NCI-H524 (cell line): Measurements from ENCODE around the gene PHF12.
A peak's percentile ranks its signal among the peaks of the same experiment; 100 is the strongest.

ENCODE experiments used
- DNase-seq, 2 experiments: peaks; one replicate each; lab custom pipeline; 2025; lab: John Stamatoyannopoulos, UW

PHF12 gene

GRCh38 chr17:28975031-28975430, 23.7 kb upstream of the PHF12 start:
- no peak for DNase-seq

DNA sequence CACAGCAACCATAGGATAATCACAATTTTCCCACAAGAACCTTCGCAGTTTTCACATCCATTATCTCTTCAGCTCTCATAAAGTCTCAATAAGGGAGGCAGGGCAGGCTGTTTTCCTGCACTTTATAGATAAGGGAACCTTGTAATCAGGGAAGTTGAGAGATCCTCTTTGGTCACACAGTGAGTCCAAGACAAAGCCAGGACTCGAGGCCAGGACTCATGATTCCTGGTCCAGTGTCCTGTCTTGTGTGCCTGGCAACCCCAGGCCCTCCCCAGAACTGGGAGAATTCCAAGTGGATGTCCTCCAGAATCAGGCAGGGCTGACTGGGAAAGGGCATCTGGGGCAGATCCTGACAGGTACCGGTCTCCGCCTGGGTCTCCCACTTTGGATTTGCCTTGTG, 23.1 kb upstream of the PHF12 start:
- DNase-seq = no peak

DNA sequence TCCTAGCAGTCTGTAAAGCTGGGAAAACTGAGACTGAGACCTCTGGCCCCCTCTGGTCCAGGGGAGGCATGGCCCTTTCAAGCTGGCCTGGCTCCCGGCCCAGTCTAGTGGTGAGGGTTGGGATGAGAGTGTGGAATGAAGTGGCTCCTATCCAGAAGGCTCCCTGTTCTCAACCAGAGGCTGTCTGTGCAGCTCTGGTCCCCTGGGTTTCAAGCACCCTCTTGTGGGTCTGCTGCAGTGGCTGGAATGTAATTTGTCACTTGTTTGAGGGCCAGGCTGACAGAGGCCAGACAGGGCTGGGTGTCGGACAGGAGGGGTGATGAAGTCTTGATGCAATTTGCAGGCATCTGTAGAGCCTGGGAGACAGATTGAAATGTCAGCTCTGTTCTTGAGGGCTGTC, 22.1 kb upstream of the PHF12 start:
- DNase-seq = peak; percentile 93 to 97

GRCh38 chr17:28972437-28972836, 21.1 kb upstream of the PHF12 start:
- DNase-seq = peak; percentile 97 to 99

DNA sequence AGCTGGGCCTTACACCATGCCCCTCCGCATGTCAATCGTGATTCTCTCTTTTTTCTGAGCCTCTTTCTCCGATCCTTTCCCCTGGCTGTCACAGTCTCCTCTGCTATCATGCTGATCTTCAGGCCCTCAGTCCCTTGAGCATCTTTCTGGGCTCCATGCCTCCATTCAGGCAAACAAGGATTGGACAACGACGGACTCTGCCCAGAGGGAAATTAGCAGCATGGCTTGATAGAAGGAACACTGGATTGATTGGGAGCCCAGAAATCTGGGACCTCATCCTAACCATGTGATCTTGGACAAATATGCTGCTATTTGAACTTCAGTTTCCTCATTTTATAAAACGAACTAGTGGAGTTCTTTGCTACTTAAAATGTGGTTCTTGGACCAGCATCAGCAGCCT, 19.6 kb upstream of the PHF12 start:
- DNase-seq = no peak

GRCh38 chr17:28969706-28970393, 18.5 kb upstream of the PHF12 start:
- no peak for DNase-seq

DNA sequence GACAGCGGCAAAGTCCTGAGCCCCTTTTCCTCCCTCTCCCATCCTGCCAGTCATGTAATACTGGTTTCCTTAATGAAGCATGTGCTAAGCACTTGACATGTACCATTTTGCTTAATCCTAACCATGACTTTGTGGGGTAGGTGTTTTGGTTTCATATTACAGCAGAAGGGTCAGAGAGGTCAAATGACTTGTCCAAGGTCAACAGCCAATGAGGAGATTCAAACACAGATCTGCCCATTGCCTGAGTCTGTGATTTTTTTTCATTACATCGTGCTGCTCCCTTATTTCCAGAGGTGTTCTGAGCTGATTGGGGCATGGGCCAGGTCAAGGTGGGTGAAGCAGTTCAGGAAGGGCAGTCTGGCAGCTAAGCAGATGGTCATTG, 17.6 kb upstream of the PHF12 start:
- DNase-seq = no peak

DNA sequence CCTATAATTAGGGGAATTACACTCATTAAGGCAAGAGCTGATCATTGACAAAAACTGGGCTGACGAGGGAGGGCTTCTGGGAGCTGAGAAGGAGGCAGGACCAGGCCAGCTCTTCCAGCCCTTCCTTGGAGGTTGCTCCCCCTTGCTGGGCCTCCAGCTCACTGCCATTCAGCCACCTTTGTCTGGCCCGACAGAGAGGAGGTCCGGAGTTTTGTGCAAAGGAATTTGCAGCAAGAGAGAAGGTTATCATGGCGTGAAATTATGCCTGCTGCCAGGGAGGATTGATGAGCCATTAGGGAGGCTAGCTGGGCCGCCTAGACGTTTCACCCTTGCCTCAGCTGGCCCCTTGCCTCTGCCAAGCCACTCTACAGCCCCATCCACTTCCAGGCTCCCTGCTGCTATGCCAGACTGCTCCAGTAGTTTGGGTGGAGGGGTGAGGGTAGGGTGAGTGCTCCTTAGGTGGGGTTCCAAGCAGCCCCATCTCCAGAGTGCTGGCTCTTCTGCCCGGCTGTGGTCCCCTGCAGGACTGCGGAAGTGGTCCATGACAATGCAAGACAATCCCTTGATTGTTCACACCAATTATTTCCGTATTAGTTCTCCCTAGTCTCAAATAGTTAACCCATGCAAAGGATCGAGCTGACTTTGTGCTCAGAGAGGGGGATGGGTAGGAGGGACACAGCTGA, 17.1 kb upstream of the PHF12 start:
- DNase-seq = peak in 1 of 2 experiments; percentile 37

DNA sequence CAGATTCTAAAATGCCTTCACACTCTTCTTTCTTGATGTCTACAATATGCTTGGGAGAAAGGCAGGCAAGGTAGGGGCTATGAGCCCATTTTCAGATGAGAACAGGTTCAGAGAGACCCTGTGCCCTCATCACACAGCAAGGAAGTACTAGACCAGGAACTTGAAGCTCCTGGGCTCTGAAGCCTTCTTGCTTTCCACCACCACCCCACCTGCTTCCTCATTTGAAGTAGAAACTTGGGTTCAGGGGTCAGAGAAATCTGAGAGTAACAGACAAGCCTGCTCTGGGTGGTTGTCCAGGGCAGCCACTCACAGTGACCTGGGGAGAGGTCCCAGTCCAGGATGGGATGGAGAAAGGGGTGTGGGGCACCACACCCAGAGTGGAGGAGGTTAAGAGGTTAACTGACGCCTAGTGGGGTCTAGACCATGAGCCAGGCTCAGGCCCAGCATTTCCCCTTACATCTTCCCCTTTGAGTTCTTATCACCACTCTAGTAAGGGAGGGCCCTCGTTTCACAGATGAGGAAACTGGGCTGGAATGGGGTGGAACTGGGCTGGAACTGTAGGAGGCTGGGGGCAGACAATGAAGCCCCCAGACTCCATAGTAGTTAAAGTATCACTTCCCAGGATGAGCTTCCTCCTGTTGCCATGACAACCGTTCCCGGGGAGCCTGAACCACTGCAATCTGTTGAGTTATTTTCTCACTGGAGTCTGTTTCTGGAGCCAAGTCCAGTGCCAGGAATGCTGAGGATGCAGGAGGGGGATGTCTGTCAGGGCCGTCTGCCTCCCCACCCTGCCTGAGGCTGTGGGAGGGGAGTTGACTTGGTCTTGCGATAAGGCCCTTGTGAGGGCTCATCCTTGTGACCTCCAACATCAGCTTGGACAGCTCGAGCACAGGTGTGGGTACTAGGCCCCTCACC, 16.2 kb upstream of the PHF12 start:
- peak; percentile 64 to 77 for DNase-seq

- no peak for DNase-seq
Measured at GRCh38 chr17:28963841-28964240, 12.5 kb upstream of the PHF12 start.

- DNase-seq = no peak
Measured at GRCh38 chr17:28963055-28963611, 11.8 kb upstream of the PHF12 start.

GRCh38 chr17:28961391-28961790, 10.1 kb upstream of the PHF12 start:
- no peak for DNase-seq

DNA sequence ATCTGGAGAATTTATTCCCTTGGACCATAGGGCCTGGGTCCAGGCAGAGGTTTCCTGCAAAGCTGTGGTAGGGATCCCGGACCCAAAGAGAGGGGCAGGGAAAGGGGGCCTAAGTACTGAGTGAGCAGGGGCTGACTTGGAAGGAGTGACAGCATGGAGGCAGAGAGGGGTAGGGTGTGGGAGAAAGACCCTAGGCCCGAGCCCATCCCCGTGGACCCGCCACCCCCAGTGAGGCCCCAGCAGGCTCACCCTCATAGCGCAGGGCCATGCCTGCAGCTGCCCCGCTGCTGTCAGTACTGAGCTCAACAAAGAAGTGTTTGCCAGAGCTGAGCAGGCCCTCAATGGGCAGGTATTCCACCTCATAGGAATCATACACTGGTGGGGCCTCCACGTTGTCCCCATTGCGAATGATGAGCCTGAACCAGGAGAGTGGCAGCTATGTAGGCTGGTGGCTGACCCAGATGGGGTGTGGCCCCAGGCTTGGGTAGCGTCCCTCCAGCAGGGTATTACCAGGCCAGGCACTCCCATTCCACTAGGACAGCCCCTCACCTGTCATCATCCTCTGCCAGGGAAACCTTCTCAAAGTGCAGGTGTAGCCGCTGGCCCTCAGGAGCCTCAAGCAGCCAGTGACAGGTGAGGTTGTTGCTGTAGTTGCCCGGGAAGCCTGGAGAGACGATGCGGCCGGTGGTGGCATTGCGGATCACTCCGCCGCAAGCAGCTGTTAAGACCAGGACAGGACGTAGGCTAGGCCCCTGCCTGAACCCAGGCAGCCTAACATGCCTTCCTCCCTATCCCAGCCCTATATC, 9.1 kb upstream of the PHF12 start:
- DNase-seq = no peak

- no peak for DNase-seq
Measured at GRCh38 chr17:28959471-28959871, 8.2 kb upstream of the PHF12 start.

DNA sequence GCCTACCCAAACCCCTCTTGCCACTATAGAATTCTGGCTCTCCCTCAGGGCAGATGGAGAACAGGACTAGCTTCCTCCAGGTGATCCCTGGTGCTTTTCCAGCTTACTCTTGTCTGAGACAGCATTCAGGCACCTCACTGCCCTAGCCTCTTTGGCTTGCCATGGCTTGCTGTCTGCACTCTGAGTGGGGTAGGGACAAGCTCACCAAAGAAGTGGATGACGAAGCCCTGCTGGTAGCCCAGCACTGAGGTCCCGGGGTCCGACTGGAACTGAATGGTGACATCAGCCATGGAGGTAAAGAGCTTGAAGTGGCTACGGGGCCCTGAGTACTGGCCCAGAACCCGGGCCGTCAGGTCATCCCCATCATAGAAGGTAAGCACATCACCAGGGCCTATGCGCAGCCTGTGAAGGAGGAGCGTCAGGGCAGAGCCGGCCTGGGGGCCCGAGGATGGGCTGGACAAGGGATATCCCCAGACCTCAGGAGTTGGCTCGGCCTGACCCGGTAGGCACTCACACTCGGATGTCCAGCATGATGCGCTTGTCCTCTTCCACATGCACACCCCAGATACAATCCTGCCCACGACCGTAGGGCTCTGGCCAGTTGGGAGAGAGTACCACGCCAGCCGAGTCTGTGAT, 7.6 kb upstream of the PHF12 start:
- no peak for DNase-seq

GRCh38 chr17:28957992-28958355, 6.7 kb upstream of the PHF12 start:
- no peak for DNase-seq

DNA sequence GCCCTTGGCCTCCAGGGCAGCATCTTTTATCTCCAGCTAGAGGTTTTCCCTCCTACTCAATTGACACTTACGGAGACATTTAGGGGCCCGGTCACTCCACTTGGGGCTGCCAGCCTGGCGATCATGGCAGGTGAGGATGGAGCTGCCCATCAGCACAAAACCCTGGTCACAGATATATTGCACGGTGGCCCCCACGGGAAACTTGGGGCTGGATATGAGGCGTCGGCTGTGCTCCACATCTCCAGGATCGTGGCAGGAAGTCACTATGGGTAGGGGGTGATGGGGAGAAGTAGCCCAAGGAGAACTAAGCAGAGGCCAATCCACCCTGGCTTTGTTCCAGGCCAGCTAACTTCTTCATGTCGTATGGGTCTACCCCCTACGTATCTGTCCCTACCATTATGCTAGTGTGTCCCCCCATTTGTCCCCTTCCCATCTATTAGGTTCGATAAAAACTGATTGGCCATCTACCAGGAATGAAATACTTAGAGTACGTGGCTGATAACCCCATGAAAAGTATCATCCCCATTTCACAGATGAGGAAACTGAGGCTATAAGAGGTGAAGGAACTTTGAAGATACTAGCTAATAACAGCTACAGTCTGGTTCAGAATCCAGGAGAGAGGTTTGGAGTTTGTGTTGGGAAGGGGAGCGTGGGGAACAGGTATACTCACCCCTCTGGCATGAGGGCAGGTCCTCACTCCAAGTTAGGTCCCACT, 6.1 kb upstream of the PHF12 start:
- DNase-seq = no peak

DNA sequence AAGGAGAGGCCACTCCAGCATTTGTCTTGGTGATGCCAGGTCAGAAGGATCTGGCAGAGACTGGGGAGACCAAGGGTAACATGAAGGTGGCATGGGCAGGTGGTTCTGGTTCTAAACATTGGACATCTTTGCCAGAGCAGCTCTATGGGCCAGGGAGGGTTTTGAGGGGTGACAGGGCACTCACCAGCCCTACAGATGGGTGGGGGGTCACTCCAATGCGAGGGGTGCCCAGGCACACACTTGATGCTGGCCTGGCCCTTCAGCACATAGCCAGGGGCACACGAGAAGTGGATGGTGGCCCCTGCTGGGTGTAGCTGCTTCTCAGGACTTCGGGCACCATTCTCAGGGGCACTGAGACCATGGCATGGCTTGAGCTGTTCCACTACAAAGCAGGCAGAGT, 5.5 kb upstream of the PHF12 start:
- DNase-seq = no peak

GRCh38 chr17:28956112-28956511, 4.8 kb upstream of the PHF12 start:
- no peak for DNase-seq

GRCh38 chr17:28955408-28955807, 4.1 kb upstream of the PHF12 start:
- no peak for DNase-seq

GRCh38 chr17:28954886-28955285, 3.6 kb upstream of the PHF12 start:
- DNase-seq = no peak
